HepG2 (cell line): ENCODE data around the gene CDC14B. TPM values are rescaled to one million over a fixed set of nuclear protein-coding genes. Genes with fewer than 3 reads are reported as not detected.

Experiments
- AFF4 ChIP-seq: sonication (generic); formaldehyde crosslinking; IDR thresholded peaks from 2 replicates; pipeline ENCODE4 v1.4.0; 2020; ENCODE audit warnings: missing genetic modification reagents
- ARID5B ChIP-seq: IDR thresholded peaks from 2 replicates; pipeline ENCODE4 v1.4.0; 2020; ENCODE audit warnings: mild to moderate bottlenecking, missing genetic modification reagents
- DRAP1 ChIP-seq: IDR thresholded peaks from 2 replicates; pipeline ENCODE4 v1.6.1; 2016; ENCODE audit warnings: missing genetic modification reagents, missing compliant biosample characterization
- GABPA ChIP-seq, 2 experiments: IDR thresholded peaks; 2 replicates each; pipeline ENCODE4 v1.6.1; 2011 to 2016; ENCODE audit warnings: low read depth in 2 of 2, low read length in 1 of 2, missing biosample characterization in 1 of 2, missing genetic modification characterization in 1 of 2
- HOXA5 ChIP-seq: sonication (generic); formaldehyde crosslinking; IDR thresholded peaks from 2 replicates; pipeline ENCODE4 v1.4.0; 2020; ENCODE audit warnings: missing genetic modification reagents
- KLF9 ChIP-seq: IDR thresholded peaks from 2 replicates; pipeline ENCODE4 v1.6.1; 2016; ENCODE audit warnings: low read depth
- MBD4 ChIP-seq: IDR thresholded peaks from 2 replicates; pipeline ENCODE4 v1.6.1; 2012; ENCODE audit warnings: low read length, inconsistent platforms, borderline replicate concordance
- NFKBIZ ChIP-seq: IDR thresholded peaks from 2 replicates; pipeline ENCODE4 v1.6.1; 2018; ENCODE audit warnings: missing genetic modification reagents, missing compliant biosample characterization
- SPEN ChIP-seq: sonication (generic); formaldehyde crosslinking; IDR thresholded peaks from 2 replicates; pipeline ENCODE4 v1.5.1; 2020; ENCODE audit warnings: low read depth, mild to moderate bottlenecking, missing genetic modification reagents
- ZBTB37 ChIP-seq: sonication (generic); formaldehyde crosslinking; IDR thresholded peaks from 2 replicates; pipeline ENCODE4 v1.4.0; 2020; ENCODE audit warnings: mild to moderate bottlenecking, missing genetic modification reagents
- ZNF20 ChIP-seq: sonication (generic); formaldehyde crosslinking; IDR thresholded peaks from 2 replicates; pipeline ENCODE4 v1.4.0; 2020; ENCODE audit warnings: mild to moderate bottlenecking, moderate library complexity, missing genetic modification reagents
- ZNF460 ChIP-seq: sonication (generic); formaldehyde crosslinking; IDR thresholded peaks from 2 replicates; pipeline ENCODE4 v1.5.1; 2020; ENCODE audit warnings: missing genetic modification reagents, mild to moderate bottlenecking, borderline replicate concordance
- ZNF562 ChIP-seq: sonication (generic); formaldehyde crosslinking; IDR thresholded peaks from 2 replicates; pipeline ENCODE4 v1.8.0; 2022; ENCODE audit warnings: missing genetic modification reagents, borderline replicate concordance
- ZNF567 ChIP-seq: sonication (generic); formaldehyde crosslinking; IDR thresholded peaks from 2 replicates; pipeline ENCODE4 v1.8.1; 2023; ENCODE audit warnings: mild to moderate bottlenecking, missing genetic modification reagents, borderline replicate concordance
- ZNF644 ChIP-seq: IDR thresholded peaks from 2 replicates; pipeline ENCODE4 v1.6.1; 2016; ENCODE audit warnings: low read depth
- ZNF782 ChIP-seq: sonication (generic); formaldehyde crosslinking; IDR thresholded peaks from 2 replicates; pipeline ENCODE4 v1.4.0; 2020; ENCODE audit warnings: missing genetic modification reagents, mild to moderate bottlenecking, borderline replicate concordance
- ZNF878 ChIP-seq: sonication (generic); formaldehyde crosslinking; IDR thresholded peaks from 2 replicates; pipeline ENCODE4 v1.8.1; 2023; ENCODE audit warnings: mild to moderate bottlenecking, missing genetic modification reagents, moderate library complexity
- polyA plus RNA-seq, 8 experiments: library from polyadenylated mRNA; depleted of rRNA in 3 of 8; stranded (reverse) in 7 of 8; unstranded in 1 of 8; fragments of >200 nt; fragmentation: Illumina TruSeq in 4 of 8; extraction: Trizol in 4 of 8; gene quantifications; 2 replicates each; pipeline versions ENCODE4 v1.2.1 to v1.2.3, GENCODE V29; 2011 to 2016; ENCODE audit warnings: low read depth in 4 of 8, missing spikeins in 1 of 8, mixed read lengths in 1 of 8; ENCODE audit not compliant: insufficient read depth in 1 of 8
- total RNA-seq, 5 experiments: library from RNA; depleted of rRNA; stranded (reverse); fragments of >200 nt; fragmentation: Illumina TruSeq; extraction: Trizol; gene quantifications; 2 replicates each; pipeline ENCODE4 v1.2.3, GENCODE V29; 2016; ENCODE audit warnings: low read depth in 1 of 5

Gene CDC14B
- total and polyA plus RNA-seq, 2 of the 13 experiments (the other 11 are each of a cell fraction or from before 2014, with no cell fraction given), result 25.8 to 33.3 TPM

GRCh38 chr9:96491079-96491879, 128.4 kb downstream of the CDC14B start (continued):
- TF ChIP-seq ARID5B (CRISPR knock-in tag), result peak; percentile 84
- TF ChIP-seq ZNF878 (CRISPR knock-in tag), result peak; percentile 55; the same call in 1 of the 2 replicates
- no peak for TF ChIP-seq KLF9 (CRISPR knock-in tag)
- no peak; the same call in 1 of the 2 replicates for TF ChIP-seq ZNF782 (CRISPR knock-in tag)
- 0 out of 2 replicates have a peak, but pooled peaks have one; percentile 85 for TF ChIP-seq NFKBIZ
- TF ChIP-seq MBD4, result peak; percentile 56
- TF ChIP-seq ZNF567 (CRISPR knock-in tag), result no peak
- TF ChIP-seq ZNF644 (CRISPR knock-in tag), result peak; percentile 30; the same call in 1 of the 2 replicates
- TF ChIP-seq SPEN (CRISPR knock-in tag), result peak; percentile 69; the same call in 1 of the 2 replicates
- TF ChIP-seq ZBTB37 (CRISPR knock-in tag), result peak; percentile 87
- no peak for TF ChIP-seq GABPA (IDR thresholded peaks at IDR 0.05; ENCODE audit: low read depth, low read length)
- TF ChIP-seq GABPA (CRISPR knock-in tag; IDR thresholded peaks at IDR 0.05; ENCODE audit: low read depth), result peak; percentile 52
- no peak; the same call in 1 of the 2 replicates for TF ChIP-seq ZNF460 (CRISPR knock-in tag)
- peak; percentile 49; the same call in 1 of the 2 replicates for TF ChIP-seq HOXA5
- TF ChIP-seq ZNF562 (CRISPR knock-in tag), result no peak
- 0 out of 2 replicates have a peak, but pooled peaks have one; percentile 16 for TF ChIP-seq DRAP1 (CRISPR knock-in tag)
- TF ChIP-seq AFF4 (CRISPR knock-in tag), result no peak; the same call in 1 of the 2 replicates
- no peak for TF ChIP-seq ZNF20 (CRISPR knock-in tag)
